Right lobe of liver (tissue), 4 donors: ENCODE results near the gene TRAPPC6A.

Source experiments
- CTCF ChIP-seq, 4 donors: fragments of 200-600 bp in 3 of 4; fragments of 450-650 bp in 1 of 4; IDR thresholded peaks; one replicate each; pipeline versions ENCODE4 v1.5.1 to v1.8.0; 2016 to 2022; ENCODE audit warnings: antibody characterized with exemption in 4 of 4, mild to moderate bottlenecking in 2 of 4
- POLR2A ChIP-seq: fragments of 450-650 bp; IDR thresholded peaks from one replicate; pipeline ENCODE4 v1.6.1; 2017; ENCODE audit warnings: antibody characterized with exemption, mild to moderate bottlenecking
- donor health status: DM: no; HTN: no; CAD: no.
- donor health status: DM: no; HTN: no; CAD: no.
- donor health status: DM: no; HTN: yes; CAD: no.

DNA sequence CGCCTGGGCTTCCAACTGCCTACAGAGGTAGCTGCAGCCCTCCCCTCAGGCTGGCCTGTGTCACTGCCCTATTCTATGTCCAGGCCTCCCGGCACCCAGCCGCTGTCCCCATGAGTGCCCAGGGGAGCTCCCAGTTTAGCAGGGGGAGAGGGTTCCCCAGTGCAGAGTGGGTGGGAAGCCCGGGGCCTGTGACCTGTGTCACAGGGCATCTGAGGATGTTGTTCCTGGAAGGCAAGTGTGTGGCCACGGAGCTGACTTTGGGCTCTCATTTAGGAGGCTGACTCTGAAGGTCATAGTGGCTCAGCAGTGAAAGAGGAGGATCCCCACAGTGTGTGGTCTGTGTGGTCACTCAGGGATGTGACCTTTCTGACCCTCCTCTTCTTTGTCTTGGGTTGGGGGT lies 59.9 kb downstream of the TRAPPC6A start:
- TF ChIP-seq CTCF (IDR thresholded peaks at IDR 0.05) (no peak), POLR2A (no peak)
